ENCODE results near the gene GPC4.

DNA sequence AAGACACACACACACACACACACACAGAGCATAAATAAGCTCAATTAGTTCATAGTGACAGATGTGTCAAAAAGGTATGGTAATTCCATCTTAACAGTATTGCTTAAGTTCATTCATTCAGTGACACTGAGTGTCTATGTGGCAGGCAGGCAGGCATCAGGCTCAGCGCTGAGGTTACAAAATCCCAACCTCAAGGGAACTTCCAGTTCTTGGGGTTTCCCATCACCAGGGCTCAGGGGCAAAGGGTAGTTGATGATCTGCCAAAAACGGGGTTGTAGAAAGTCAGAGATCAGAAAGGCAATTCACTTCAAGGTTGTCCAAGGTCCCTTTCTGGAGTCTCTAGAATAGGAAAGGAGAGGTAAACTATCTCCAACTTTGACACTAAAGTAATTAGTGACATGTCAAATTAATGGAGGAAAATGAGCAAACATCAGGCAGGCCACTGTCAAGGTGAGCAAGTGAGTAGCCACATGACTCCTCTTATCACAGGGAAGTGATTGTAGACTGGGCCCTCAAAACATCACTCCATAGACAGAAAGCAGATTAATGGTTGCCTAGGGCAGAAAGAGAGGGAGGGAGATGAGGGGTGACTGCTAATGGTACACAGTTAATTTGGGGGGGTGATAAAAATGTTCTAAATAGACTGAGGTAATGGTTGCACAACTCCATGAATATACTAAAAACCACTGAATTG is 41.8 kb downstream of the GPC4 start:
- TF ChIP-seq, protein P1, sequence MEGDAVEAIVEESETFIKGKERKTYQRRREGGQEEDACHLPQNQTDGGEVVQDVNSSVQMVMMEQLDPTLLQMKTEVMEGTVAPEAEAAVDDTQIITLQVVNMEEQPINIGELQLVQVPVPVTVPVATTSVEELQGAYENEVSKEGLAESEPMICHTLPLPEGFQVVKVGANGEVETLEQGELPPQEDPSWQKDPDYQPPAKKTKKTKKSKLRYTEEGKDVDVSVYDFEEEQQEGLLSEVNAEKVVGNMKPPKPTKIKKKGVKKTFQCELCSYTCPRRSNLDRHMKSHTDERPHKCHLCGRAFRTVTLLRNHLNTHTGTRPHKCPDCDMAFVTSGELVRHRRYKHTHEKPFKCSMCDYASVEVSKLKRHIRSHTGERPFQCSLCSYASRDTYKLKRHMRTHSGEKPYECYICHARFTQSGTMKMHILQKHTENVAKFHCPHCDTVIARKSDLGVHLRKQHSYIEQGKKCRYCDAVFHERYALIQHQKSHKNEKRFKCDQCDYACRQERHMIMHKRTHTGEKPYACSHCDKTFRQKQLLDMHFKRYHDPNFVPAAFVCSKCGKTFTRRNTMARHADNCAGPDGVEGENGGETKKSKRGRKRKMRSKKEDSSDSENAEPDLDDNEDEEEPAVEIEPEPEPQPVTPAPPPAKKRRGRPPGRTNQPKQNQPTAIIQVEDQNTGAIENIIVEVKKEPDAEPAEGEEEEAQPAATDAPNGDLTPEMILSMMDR (IDR thresholded peaks at IDR 0.05), result no peak
- TF ChIP-seq POLR2A (IDR thresholded peaks at IDR 0.05), result no peak
